GM21529 (cell line): ENCODE data around the gene FGG.
"Not testable (repeated sequence)": the region's sequence is repeated elsewhere in the genome, so short reads cannot be mapped to it uniquely, and the experiment has no call there.

Source experiments
- ATAC-seq: cut with Tn5 transposase; IDR thresholded peaks from one replicate; pipeline ENCODE4 v1.9.1; 2021; ENCODE audit not compliant: unreplicated experiment

The FGG gene

GRCh38 chr4:154614306-154614705 is 1.9 kb upstream of the FGG start:
- no peak for ATAC-seq

DNA sequence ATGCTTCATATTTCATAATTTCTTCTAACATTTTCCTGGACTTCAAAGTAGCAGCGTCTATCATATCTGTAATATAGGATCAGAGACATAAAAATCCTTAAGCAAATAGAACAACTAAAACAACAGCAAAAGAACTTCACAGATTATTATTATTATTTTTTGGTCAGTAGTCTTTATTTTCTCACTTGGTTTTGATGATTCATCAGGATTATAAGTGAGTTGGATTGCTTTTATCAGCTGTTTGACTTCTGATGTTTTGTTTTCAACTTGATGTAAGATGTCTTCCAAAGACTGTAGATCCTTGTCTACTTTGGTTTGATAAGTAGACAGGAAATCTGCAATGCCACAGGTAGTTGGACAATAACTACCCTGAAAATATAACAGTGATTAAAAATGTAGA is 623 bp downstream of the FGG start:
- ATAC-seq: no peak

- ATAC-seq: no peak
Observed at GRCh38 chr4:154610582-154610981, 1.9 kb downstream of the FGG start.

DNA sequence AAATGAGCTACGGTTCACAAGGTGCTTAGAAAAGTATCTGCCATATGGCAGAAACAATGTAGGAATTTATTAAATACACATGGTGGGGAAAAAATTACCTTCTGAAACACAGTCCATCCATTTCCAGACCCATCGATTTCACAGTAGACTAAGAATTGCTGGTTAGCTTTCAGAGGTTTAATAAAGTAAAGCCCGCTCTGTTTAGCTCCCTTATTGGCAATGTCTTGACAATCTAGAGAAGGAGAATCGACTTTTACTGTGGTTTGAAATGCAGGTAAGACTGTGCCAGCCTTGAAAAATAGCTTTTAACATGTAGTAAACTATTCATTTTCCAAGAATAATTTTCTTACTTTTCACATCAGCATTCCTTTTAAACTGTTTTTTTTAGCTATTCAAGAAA is 2.9 kb downstream of the FGG start:
- no peak for ATAC-seq

DNA sequence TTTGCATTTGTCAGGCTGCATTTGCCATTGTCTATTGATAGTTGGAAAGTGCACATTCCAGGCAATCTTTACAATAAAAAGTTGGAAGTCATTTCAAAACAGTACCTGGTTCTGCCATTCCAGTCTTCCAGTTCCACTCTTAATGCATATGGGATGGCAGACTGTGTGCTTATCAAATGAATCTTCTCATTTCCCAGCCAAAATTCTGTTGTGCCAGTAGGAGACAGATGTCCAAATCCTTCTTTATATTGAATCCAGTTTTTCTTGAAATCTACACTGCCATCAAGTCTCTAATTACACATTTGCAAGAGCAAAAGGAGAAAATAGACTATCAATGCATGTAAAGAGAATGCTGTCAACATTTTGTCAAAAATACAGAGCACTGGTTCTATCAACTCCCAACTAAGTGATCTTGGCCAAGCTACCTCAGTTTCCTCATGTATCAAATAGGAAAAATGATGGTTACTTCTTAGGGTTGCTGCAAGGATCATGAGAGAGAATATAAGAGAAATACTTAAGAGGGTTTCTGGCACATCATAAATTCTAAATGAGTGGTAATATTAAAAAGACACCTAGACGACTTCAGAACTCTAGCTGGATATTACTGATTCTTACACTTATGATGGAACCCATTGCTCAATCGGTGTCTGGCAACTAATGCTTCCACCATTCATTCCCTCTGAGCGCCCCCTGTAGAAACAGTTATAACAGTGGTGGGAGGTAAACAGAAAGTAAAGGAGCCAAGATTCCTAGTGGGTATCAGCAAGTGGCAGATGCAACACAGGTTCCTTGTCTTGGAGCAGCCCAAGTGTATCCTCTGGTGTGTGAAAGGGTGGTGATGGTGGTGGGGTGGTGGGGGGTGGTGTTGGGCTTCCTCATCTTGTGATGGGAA is 3.8 kb downstream of the FGG start:
- ATAC-seq: no peak

DNA sequence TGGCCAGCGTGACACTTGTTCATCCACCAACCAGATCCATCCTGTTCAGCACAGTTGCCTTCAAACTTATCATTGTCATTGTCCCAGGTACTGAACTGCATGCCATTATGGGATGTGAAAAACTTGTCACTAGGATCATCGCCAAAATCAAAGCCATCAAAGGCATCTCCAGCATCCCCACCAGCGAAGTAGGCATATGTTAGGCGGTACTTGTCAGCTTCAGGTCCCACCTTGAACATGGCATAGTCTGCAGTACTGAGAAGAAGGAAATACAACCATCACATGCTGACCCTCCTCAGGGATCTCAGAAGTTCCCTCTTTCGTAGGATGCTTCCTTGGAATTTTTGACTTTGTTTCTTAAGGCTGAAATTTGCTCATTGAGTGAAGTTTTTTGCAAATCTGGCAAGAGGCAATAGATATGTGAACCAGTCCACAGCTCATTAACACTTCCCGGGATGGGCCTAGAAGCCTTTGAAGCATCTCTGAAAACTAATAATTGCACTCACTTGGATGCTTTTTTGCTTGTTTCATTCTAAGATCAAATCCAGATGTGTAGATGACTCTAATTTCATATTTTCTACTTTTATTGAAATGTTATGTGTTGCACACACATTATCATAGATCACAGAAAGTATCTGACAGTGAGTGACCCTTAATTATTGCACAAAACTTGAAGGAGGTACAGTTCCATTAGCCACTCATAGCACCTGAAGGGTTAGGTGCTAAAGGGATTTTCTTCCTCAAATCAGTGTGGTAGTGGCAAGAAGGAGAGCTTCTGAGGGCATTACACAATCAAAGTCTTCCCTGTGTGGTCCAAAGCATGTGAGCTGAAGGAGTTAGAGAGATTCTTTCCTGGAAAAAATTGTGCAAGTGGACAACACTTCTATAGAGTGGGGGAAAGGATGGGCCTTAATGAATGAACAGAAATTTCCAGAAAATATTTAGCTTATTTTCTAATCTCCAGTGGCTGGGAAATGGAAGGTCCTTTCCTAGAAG is 5.4 kb downstream of the FGG start:
- no peak for ATAC-seq

GRCh38 chr4:154604696-154605200 is 7.7 kb downstream of the FGG start:
- ATAC-seq: no peak

- ATAC-seq: no peak
Observed at GRCh38 chr4:154603033-154603943, 9.2 kb downstream of the FGG start.

- no peak for ATAC-seq
Observed at GRCh38 chr4:154602404-154603020, 9.9 kb downstream of the FGG start.

GRCh38 chr4:154597798-154598774 is 14.4 kb downstream of the FGG start:
- ATAC-seq: no peak

DNA sequence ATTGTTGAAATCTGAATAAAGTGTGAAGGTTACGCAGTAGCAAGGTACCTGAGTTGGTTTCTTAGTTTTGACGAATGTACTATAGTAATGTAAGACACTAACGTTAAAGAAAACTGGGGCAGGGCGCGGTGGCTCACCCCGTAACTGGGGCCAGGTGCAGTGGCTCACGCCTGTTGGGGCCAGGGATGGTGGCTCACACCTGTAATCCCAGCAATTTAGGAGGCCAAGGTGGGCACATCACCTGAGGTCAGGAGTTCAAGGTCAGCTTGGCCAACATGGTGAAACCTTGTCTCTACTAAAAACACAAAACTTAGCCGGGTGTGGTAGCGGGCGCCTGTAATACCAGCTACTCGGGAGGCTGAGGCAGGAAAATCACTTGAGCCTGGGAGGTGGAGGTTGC is 15.2 kb downstream of the FGG start:
- not testable (repeated sequence) for ATAC-seq

DNA sequence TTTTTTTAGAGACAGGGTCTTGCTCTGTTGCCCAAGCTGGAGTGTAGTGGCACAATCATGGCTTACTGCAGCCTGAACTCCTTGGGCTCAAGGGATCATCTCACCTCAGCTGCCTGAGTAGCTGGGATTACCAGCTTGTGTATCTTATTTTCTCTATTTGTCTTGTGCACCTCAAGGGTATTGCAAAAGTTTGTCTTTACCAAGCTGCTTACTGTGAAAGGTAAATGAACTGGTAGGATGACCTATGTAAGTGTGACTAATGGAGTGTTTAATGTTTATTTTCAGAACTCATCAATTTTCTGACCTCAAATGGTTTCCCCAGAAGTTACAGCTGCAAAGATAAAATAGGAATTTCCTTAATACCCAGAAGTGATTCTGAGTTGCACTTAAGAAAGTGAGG is 16.6 kb downstream of the FGG start:
- no peak for ATAC-seq

DNA sequence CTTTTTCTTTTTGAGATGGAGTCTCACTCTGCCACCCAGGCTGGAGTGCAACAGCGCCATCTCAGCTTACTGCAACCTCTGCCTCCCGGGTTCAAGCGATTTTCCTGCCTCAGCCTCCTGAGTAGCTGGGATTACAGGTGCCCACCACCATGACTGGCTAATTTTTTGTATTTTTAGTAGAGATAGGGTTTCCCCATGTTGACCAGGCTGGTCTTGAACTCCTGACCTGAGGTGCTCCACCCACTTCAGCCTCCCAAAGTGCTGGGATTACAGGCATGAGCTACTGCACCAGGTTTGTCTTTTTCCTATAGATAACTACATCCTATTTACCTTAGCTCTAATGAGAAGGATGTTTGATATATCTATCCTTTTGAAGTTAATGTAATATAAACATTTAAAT is 18.1 kb downstream of the FGG start:
- ATAC-seq: not testable (repeated sequence)

GRCh38 chr4:154593868-154594267 is 18.6 kb downstream of the FGG start:
- no peak for ATAC-seq

GRCh38 chr4:154591890-154592289 is 20.6 kb downstream of the FGG start:
- ATAC-seq: no peak

DNA sequence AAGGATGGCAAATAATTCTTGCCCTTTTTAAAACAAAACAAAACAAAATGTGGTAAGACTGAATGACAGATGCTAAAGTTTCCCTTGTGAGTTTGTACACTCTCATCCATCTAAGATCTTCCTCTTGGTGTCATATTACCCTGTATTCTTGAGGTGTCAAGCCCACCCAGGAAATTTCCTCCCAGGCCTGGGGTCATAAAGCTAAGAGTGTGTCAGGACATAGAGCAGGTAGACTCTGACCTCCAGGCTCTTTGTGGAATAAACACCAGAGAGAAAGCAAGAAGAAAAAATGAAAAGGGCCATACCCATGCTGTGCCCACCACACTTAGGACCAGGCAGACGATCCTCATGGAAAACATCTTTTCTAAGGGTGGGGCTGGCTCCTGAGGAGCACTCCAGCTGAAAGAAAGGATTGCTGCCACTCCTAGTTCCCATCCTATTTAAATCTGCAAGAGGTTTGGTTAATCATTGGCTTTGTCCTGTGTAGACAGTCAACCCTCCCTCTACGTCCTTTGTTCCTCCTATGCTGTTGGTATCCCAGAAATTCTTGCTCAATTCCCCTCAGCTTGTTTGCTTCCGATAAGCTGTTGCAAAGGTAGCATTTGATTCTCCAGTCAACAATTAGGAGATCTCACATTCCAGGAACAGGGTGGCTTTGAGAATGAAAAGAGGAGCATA is 22.0 kb downstream of the FGG start, which contains the start of gene FGA:
FGA (minus strand) TSS at position 414 of the 678 bp plus-strand sequence; CDS start at position 359, 55 bp downstream.
- no peak for ATAC-seq

- no peak for ATAC-seq
Observed at GRCh38 chr4:154589296-154590197, 22.9 kb downstream of the FGG start.
